IMR-90 (cell line): ENCODE results near the gene SLC48A1. TPM values are rescaled to one million over a fixed set of nuclear protein-coding genes. Genes with fewer than 3 reads are reported as not detected.

Source experiments
- ATAC-seq: fragments of 200-7000 bp; cut with Tn5 transposase; 2 replicates; pipeline ENCODE4 v1.9.1; 2020; ENCODE audit warnings: low read depth, mild to moderate bottlenecking, moderate library complexity
- BruUV-seq: library from RNA; stranded (reverse); fragments of 400-500 nt; replicated peaks from 2 replicates; lab custom pipeline; 2021; lab: Mats Ljungman, UMichigan
- CTCF ChIA-PET: fragments of 300-600 bp; formaldehyde crosslinking; extraction: SDS; loops from one replicate; lab custom pipeline; 2021; ENCODE audit warnings: antibody characterized with exemption; lab: Yijun Ruan, JAX
- POLR2A ChIA-PET: fragments of 300-600 bp; sonication (Branson Sonifier 250); formaldehyde crosslinking; loops from one replicate; lab custom pipeline; 2022; ENCODE audit warnings: antibody characterized with exemption; ENCODE audit not compliant: unreplicated experiment; lab: Charles Lee
- DNase-seq: peaks from one replicate; pipeline ENCODE4 v3.0.0; 2013
- H2AFZ ChIP-seq: replicated peaks from 2 replicates; pipeline ENCODE3; 2013; ENCODE audit warnings: low read length, mild to moderate bottlenecking; ENCODE audit not compliant: poor library complexity
- H2AK5ac ChIP-seq: 2 replicates; pipeline ENCODE4 v1.6.1; 2013; ENCODE audit warnings: low read depth, low read length, inconsistent platforms
- H2AK9ac ChIP-seq: replicated peaks from 2 replicates; pipeline ENCODE3; 2013; ENCODE audit warnings: mild to moderate bottlenecking, low read depth, low read length, moderate library complexity; ENCODE audit not compliant: poor library complexity
- H2BK120ac ChIP-seq: 2 replicates; pipeline ENCODE4 v1.6.1; 2013; ENCODE audit warnings: low read depth, low read length, inconsistent platforms
- H2BK15ac ChIP-seq: 3 replicates; pipeline ENCODE4 v1.6.1; 2013; ENCODE audit warnings: low read depth, low read length, inconsistent platforms
- H2BK20ac ChIP-seq: 2 replicates; pipeline ENCODE4 v1.6.1; 2013; ENCODE audit warnings: low read depth, mild to moderate bottlenecking, inconsistent platforms, low read length, moderate library complexity
- H2BK5ac ChIP-seq: 2 replicates; pipeline ENCODE4 v1.6.1; 2013; ENCODE audit warnings: mild to moderate bottlenecking, low read depth, low read length, inconsistent platforms; ENCODE audit not compliant: poor library complexity, severe bottlenecking
- H3K14ac ChIP-seq: replicated peaks from 2 replicates; pipeline ENCODE4 v1.6.1; 2013; ENCODE audit warnings: low read depth, low read length, inconsistent platforms
- H3K18ac ChIP-seq: 2 replicates; pipeline ENCODE4 v1.6.1; 2013; ENCODE audit warnings: low read depth, low read length, control low read depth
- H3K23ac ChIP-seq: 2 replicates; pipeline ENCODE4 v1.6.1; 2013; ENCODE audit warnings: low read depth, low read length, inconsistent platforms
- H3K27ac ChIP-seq: 2 replicates; pipeline ENCODE4 v1.5.1; 2013; ENCODE audit warnings: mild to moderate bottlenecking, control low read depth, low read length; ENCODE audit not compliant: insufficient read depth
- H3K27me3 ChIP-seq: 2 replicates; pipeline ENCODE4 v1.6.1; 2013; ENCODE audit warnings: low read length; ENCODE audit not compliant: control insufficient read depth, insufficient read depth
- H3K36me3 ChIP-seq: 2 replicates; pipeline ENCODE4 v1.6.1; 2013; ENCODE audit warnings: low read length, mixed read lengths; ENCODE audit not compliant: control insufficient read depth, insufficient read depth
- H3K4ac ChIP-seq: 2 replicates; pipeline ENCODE4 v1.6.1; 2013; ENCODE audit warnings: low read depth, low read length, inconsistent platforms
- H3K4me1 ChIP-seq: 2 replicates; pipeline ENCODE4 v1.6.1; 2013; ENCODE audit warnings: low read length, mixed read lengths; ENCODE audit not compliant: control insufficient read depth, insufficient read depth
- H3K4me2 ChIP-seq: 2 replicates; pipeline ENCODE4 v1.6.1; 2013; ENCODE audit warnings: low read depth, mild to moderate bottlenecking, control low read depth, low read length, moderate library complexity
- H3K4me3 ChIP-seq: 2 replicates; pipeline ENCODE4 v1.5.1; 2013; ENCODE audit warnings: low read depth, mild to moderate bottlenecking, control low read depth, low read length, moderate library complexity; ENCODE audit not compliant: insufficient read depth
- H3K56ac ChIP-seq: 2 replicates; pipeline ENCODE4 v1.6.1; 2013; ENCODE audit warnings: low read length, inconsistent platforms; ENCODE audit not compliant: insufficient read depth; ENCODE audit errors: extremely low read depth
- H3K79me1 ChIP-seq, 2 experiments: 2 replicates each; pipeline ENCODE4 v1.6.1; 2013; ENCODE audit warnings: low read length in 2 of 2, inconsistent platforms in 1 of 2, low read depth in 1 of 2
- H3K9ac ChIP-seq: 2 replicates; pipeline ENCODE4 v1.6.1; 2013; ENCODE audit warnings: low read depth, low read length, control low read depth
- H3K9me1 ChIP-seq: 2 replicates; pipeline ENCODE4 v1.6.1; 2013; ENCODE audit warnings: low read length, inconsistent platforms; ENCODE audit not compliant: insufficient read depth
- H3K9me3 ChIP-seq: 2 replicates; pipeline ENCODE4 v1.6.1; 2013; ENCODE audit warnings: low read length; ENCODE audit not compliant: control insufficient read depth, insufficient read depth
- H4K20me1 ChIP-seq: 2 replicates; pipeline ENCODE4 v1.6.1; 2013; ENCODE audit warnings: low read length, inconsistent platforms; ENCODE audit not compliant: insufficient read depth
- H4K5ac ChIP-seq: 2 replicates; pipeline ENCODE4 v1.6.1; 2013; ENCODE audit warnings: mild to moderate bottlenecking, low read depth, low read length, control low read depth
- H4K8ac ChIP-seq, 2 experiments: 2 replicates each; pipeline ENCODE4 v1.6.1; 2013; ENCODE audit warnings: low read depth in 2 of 2, low read length in 2 of 2, control low read depth in 1 of 2, inconsistent platforms in 1 of 2
- H4K91ac ChIP-seq: 2 replicates; pipeline ENCODE4 v1.6.1; 2013; ENCODE audit warnings: low read depth, low read length, inconsistent platforms; ENCODE audit not compliant: insufficient read depth
- BHLHE40 ChIP-seq: fragments of 150-350 bp; IDR thresholded peaks from 2 replicates; pipeline ENCODE4 v1.6.1; 2016; ENCODE audit warnings: mild to moderate bottlenecking, low read depth, low read length
- CEBPB ChIP-seq: IDR thresholded peaks from 2 replicates; pipeline ENCODE4 v1.6.1; 2012; ENCODE audit warnings: low read depth, low read length, improper control_type of control experiment
- CHD1 ChIP-seq: IDR thresholded peaks from 2 replicates; pipeline ENCODE4 v1.6.1; 2012; ENCODE audit warnings: low read depth, low read length, improper control_type of control experiment
- FOS ChIP-seq: fragments of 150-350 bp; IDR thresholded peaks from 2 replicates; pipeline ENCODE4 v1.6.1; 2016; ENCODE audit warnings: low read depth, low read length
- MAFK ChIP-seq: IDR thresholded peaks from 2 replicates; pipeline ENCODE4 v1.6.1; 2012; ENCODE audit warnings: low read depth, low read length, improper control_type of control experiment
- MXI1 ChIP-seq: IDR thresholded peaks from 2 replicates; pipeline ENCODE4 v1.6.1; 2012; ENCODE audit warnings: low read depth, mild to moderate bottlenecking, low read length, moderate library complexity, borderline replicate concordance
- NFE2L2 ChIP-seq: fragments of 150-350 bp; IDR thresholded peaks from 2 replicates; pipeline ENCODE4 v1.6.1; 2016; ENCODE audit warnings: low read depth, mild to moderate bottlenecking, low read length
- POLR2A ChIP-seq: IDR thresholded peaks from 2 replicates; pipeline ENCODE4 v1.6.1; 2012; ENCODE audit warnings: mild to moderate bottlenecking, low read depth, low read length
- RCOR1 ChIP-seq: IDR thresholded peaks from 2 replicates; pipeline ENCODE4 v1.6.1; 2012; ENCODE audit warnings: mild to moderate bottlenecking, low read length, improper control_type of control experiment; ENCODE audit not compliant: insufficient replicate concordance
- RFX5 ChIP-seq: IDR thresholded peaks from 2 replicates; pipeline ENCODE4 v1.8.0; 2012; ENCODE audit warnings: low read depth, mild to moderate bottlenecking, low read length, moderate library complexity
- SMC3 ChIP-seq: fragments of 150-350 bp; IDR thresholded peaks from 2 replicates; pipeline ENCODE4 v1.6.1; 2016; ENCODE audit warnings: low read depth, mild to moderate bottlenecking, antibody characterized with exemption, low read length, moderate library complexity
- WGBS, 2 experiments: methylation state at CpG; one replicate each; pipeline versions ENCODE4 v1.1.5 to v1.1.7; 2013; ENCODE audit warnings: missing lambda C conversion rate in 2 of 2; ENCODE audit not compliant: insufficient read length in 1 of 2; ENCODE audit errors: extremely low coverage in 2 of 2; 5-methylcytosine and 5-hydroxymethylcytosine counted together
- dilution Hi-C: fragments of 300-500 bp; cut with HindIII; formaldehyde crosslinking; loops from one replicate; pipeline ENCODE4 v1.14.3; 2018; ENCODE audit warnings: low sequenced_read_pairs; ENCODE audit not compliant: unreplicated experiment
- in situ Hi-C: fragments of 300-500 bp; cut with MboI; formaldehyde crosslinking; loops from 3 replicates; pipeline ENCODE4 v1.14.3; 2019; ENCODE audit warnings: low sequenced_read_pairs, inconsistent platforms, mixed read lengths
- intact Hi-C: fragments of 100-400 bp; cut with micrococcal nuclease; formaldehyde crosslinking; loops from 2 replicates; pipeline ENCODE4 v1.10.0; 2022
- polyA plus RNA-seq, 3 experiments: library from polyadenylated mRNA; depleted of rRNA; stranded (reverse); fragments of >200 nt; gene quantifications; 2 replicates each; pipeline ENCODE4 v1.2.3, GENCODE V29; 2012; ENCODE audit warnings: low replicate concordance in 1 of 3
- total RNA-seq: library from RNA; depleted of rRNA; stranded (reverse); fragments of >200 nt; gene quantifications from 2 replicates; pipeline ENCODE4 v1.2.3, GENCODE V29; 2012
- TF ChIP-seq, protein P1 (sequence below): conservative IDR thresholded peaks from 2 replicates; pipeline ENCODE4 v1.5.1; 2012; ENCODE audit warnings: mild to moderate bottlenecking, low read depth, low read length, improper control_type of control experiment
- TF ChIP-seq, protein P2 (sequence below): fragments of 150-350 bp; IDR thresholded peaks from 2 replicates; pipeline ENCODE4 v1.6.1; 2017; ENCODE audit warnings: mild to moderate bottlenecking, antibody characterized with exemption, low read length, low read depth

The SLC48A1 gene
- total and polyA plus RNA-seq, 2 of the 4 experiments (the other 2 are of a cell fraction) = 4.8 to 5.9 TPM

DNA sequence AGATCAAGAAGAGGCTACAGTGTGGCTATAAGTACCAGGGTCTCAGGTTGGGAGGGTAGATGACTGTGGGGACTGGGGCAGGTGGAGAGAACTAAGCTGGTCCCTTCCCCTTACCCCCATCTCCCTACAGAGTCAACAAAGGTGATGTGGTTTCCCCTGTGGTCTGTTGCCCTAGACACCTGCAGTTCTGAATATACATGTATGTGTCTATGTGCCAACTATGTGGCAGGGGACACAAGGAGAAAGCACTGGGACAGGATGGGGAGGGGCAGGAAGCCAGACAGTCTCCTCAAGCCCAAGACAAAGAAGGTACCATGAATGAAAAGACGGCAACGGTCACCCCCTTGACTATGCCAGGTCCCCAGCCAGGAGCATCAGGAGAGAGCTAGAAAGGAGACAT, 51.2 kb downstream of the SLC48A1 start:
- H3K27me3 ChIP-seq = no peaks in the 10 kb centered on the region
- TF ChIP-seq, protein P1, sequence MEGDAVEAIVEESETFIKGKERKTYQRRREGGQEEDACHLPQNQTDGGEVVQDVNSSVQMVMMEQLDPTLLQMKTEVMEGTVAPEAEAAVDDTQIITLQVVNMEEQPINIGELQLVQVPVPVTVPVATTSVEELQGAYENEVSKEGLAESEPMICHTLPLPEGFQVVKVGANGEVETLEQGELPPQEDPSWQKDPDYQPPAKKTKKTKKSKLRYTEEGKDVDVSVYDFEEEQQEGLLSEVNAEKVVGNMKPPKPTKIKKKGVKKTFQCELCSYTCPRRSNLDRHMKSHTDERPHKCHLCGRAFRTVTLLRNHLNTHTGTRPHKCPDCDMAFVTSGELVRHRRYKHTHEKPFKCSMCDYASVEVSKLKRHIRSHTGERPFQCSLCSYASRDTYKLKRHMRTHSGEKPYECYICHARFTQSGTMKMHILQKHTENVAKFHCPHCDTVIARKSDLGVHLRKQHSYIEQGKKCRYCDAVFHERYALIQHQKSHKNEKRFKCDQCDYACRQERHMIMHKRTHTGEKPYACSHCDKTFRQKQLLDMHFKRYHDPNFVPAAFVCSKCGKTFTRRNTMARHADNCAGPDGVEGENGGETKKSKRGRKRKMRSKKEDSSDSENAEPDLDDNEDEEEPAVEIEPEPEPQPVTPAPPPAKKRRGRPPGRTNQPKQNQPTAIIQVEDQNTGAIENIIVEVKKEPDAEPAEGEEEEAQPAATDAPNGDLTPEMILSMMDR = no peak
- no peak for TF ChIP-seq SMC3
- no peak for TF ChIP-seq MAFK
- no peak for TF ChIP-seq RFX5
- no peak for TF ChIP-seq RCOR1
- TF ChIP-seq FOS = no peak
- no peak for TF ChIP-seq NFE2L2
- TF ChIP-seq, protein P2, sequence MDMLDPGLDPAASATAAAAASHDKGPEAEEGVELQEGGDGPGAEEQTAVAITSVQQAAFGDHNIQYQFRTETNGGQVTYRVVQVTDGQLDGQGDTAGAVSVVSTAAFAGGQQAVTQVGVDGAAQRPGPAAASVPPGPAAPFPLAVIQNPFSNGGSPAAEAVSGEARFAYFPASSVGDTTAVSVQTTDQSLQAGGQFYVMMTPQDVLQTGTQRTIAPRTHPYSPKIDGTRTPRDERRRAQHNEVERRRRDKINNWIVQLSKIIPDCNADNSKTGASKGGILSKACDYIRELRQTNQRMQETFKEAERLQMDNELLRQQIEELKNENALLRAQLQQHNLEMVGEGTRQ = no peak
- TF ChIP-seq POLR2A = no peak
- no peak for TF ChIP-seq CHD1
- no peak for TF ChIP-seq BHLHE40
- no peak for TF ChIP-seq CEBPB
- no peak for TF ChIP-seq MXI1
- no peak overlapping the region for H2BK20ac ChIP-seq
- no peak overlapping the region for H2AK9ac ChIP-seq
- H2BK5ac ChIP-seq = no peak overlapping the region
- H4K8ac ChIP-seq = no peak overlapping the region; a peak in 1 of 4 replicates
- ChIA-PET CTCF (no interaction called here), POLR2A (no interaction called here)
- no peak overlapping the region for H4K5ac ChIP-seq
- peaks cover 0 to 18% of the 10 kb centered on the region in 2 experiments; a peak in 2 of 4 replicates for H3K79me1 ChIP-seq
- no peak overlapping the region for H3K4ac ChIP-seq
- no peak for DNase-seq
- peaks cover 28% of the 10 kb centered on the region for H3K4me1 ChIP-seq
- H3K14ac ChIP-seq = no peak overlapping the region
- no peak overlapping the region for H3K23ac ChIP-seq
- H3K9ac ChIP-seq = no peak overlapping the region
- no peak for ATAC-seq
- dilution Hi-C loops = no loop called here
- peak overlapping the region; percentile 21; the same call in 2 of the 3 replicates for H2BK15ac ChIP-seq
- H2AK5ac ChIP-seq = peak overlapping the region; percentile 35
- no peak overlapping the region for H2BK120ac ChIP-seq
- no peak overlapping the region for H3K27ac ChIP-seq
- H4K91ac ChIP-seq = peak overlapping the region; percentile 33
- intact Hi-C loops = no loop called here
- peak overlapping the region; percentile 4 for H2AFZ ChIP-seq
- H3K4me2 ChIP-seq = no peak overlapping the region
- H3K36me3 ChIP-seq = no peaks in the 10 kb centered on the region
- H3K56ac ChIP-seq = no peak overlapping the region
- H3K4me3 ChIP-seq = no peak overlapping the region
- no CpG with 5 or more reads among the region's 2 CpGs for WGBS, 2 experiments
- H3K18ac ChIP-seq = no peak overlapping the region
- H4K20me1 ChIP-seq = no peaks in the 10 kb centered on the region; the same call in 1 of the 2 replicates
- BruUV-seq = no TSS peak
- H3K9me1 ChIP-seq = peaks cover 22% of the 10 kb centered on the region
- no peaks in the 10 kb centered on the region for H3K9me3 ChIP-seq
- in situ Hi-C loops = no loop called here
